HEK293 (cell line): ENCODE measurements around the gene PLEKHB1.

ENCODE experiments used
- CTCF ChIA-PET: fragments of 350-600 bp; formaldehyde crosslinking; extraction: SDS; loops from one replicate; lab custom pipeline; 2021; ENCODE audit warnings: antibody characterized with exemption; lab: Yijun Ruan, JAX
- POLR2A ChIA-PET: fragments of 300-600 bp; formaldehyde crosslinking; extraction: SDS; loops from one replicate; lab custom pipeline; 2020; ENCODE audit warnings: antibody characterized with exemption, inconsistent platforms; lab: Yijun Ruan, JAX
- H3K27ac ChIP-seq: fragments of 200-500 bp; sonication (Bioruptor generic); 2 replicates; pipeline ENCODE4 v1.5.1; 2014; ENCODE audit warnings: low read depth, low read length, control low read depth, inconsistent platforms; ENCODE audit errors: extremely low read depth
- H3K36me3 ChIP-seq, 2 experiments: fragments of 200-500 bp in 1 of 2; sonication (Bioruptor generic) in 1 of 2; 1 replicate in 1 of 2; 2 replicates in 1 of 2; pipeline ENCODE4 v1.5.1; 2014 to 2017; ENCODE audit warnings: inconsistent platforms in 2 of 2, low read length in 2 of 2; ENCODE audit not compliant: control insufficient read depth in 2 of 2, insufficient read depth in 1 of 2
- H3K4me1 ChIP-seq: fragments of 200-500 bp; sonication (Bioruptor generic); 2 replicates; pipeline ENCODE4 v1.5.1; 2014; ENCODE audit warnings: mild to moderate bottlenecking, low read length, inconsistent platforms; ENCODE audit not compliant: control insufficient read depth, insufficient read depth
- H3K4me3 ChIP-seq: 2 replicates; pipeline ENCODE4 v1.5.1; 2011; ENCODE audit warnings: low read depth, mild to moderate bottlenecking, control low read depth, low read length, moderate library complexity
- H3K9me3 ChIP-seq: fragments of 200-500 bp; sonication (Bioruptor generic); 2 replicates; pipeline ENCODE4 v1.5.1; 2014; ENCODE audit warnings: low read depth, low read length, inconsistent platforms; ENCODE audit not compliant: control insufficient read depth, insufficient read depth
- GLIS1 ChIP-seq: fragments of 450-650 bp; formaldehyde crosslinking; IDR thresholded peaks from 2 replicates; pipeline ENCODE4 v1.5.1; 2016; ENCODE audit warnings: missing biosample characterization, missing genetic modification characterization
- HIC1 ChIP-seq: fragments of 450-650 bp; formaldehyde crosslinking; IDR thresholded peaks from 2 replicates; pipeline ENCODE4 v1.5.1; 2016; ENCODE audit warnings: missing biosample characterization, missing genetic modification characterization
- PRDM1 ChIP-seq: fragments of 450-650 bp; formaldehyde crosslinking; IDR thresholded peaks from 2 replicates; pipeline ENCODE4; 2016; ENCODE audit warnings: missing biosample characterization, missing genetic modification characterization
- SP2 ChIP-seq: fragments of 450-650 bp; formaldehyde crosslinking; IDR thresholded peaks from 2 replicates; pipeline ENCODE4 v1.5.1; 2016; ENCODE audit warnings: missing biosample characterization, missing genetic modification characterization
- SP7 ChIP-seq: fragments of 450-650 bp; formaldehyde crosslinking; IDR thresholded peaks from 2 replicates; pipeline ENCODE4 v1.5.1; 2016; ENCODE audit warnings: missing biosample characterization, missing genetic modification characterization
- ZBTB49 ChIP-seq: fragments of 450-650 bp; formaldehyde crosslinking; IDR thresholded peaks from 2 replicates; pipeline ENCODE4 v1.5.1; 2016; ENCODE audit warnings: missing biosample characterization, missing genetic modification characterization, low read depth
- ZNF114 ChIP-seq: fragments of 450-650 bp; formaldehyde crosslinking; IDR thresholded peaks from 2 replicates; pipeline ENCODE4 v1.5.0; 2017; ENCODE audit warnings: missing biosample characterization, missing genetic modification characterization
- ZNF121 ChIP-seq: fragments of 450-650 bp; formaldehyde crosslinking; IDR thresholded peaks from 2 replicates; pipeline ENCODE4 v1.5.1; 2016; ENCODE audit warnings: missing biosample characterization, missing genetic modification characterization
- ZNF140 ChIP-seq: fragments of 450-650 bp; formaldehyde crosslinking; IDR thresholded peaks from 2 replicates; pipeline ENCODE4 v1.5.1; 2016; ENCODE audit warnings: missing biosample characterization, missing genetic modification characterization
- ZNF157 ChIP-seq: fragments of 450-650 bp; formaldehyde crosslinking; IDR thresholded peaks from 2 replicates; pipeline ENCODE4 v1.5.1; 2016; ENCODE audit warnings: missing biosample characterization, missing genetic modification characterization
- ZNF174 ChIP-seq: fragments of 450-650 bp; formaldehyde crosslinking; IDR thresholded peaks from 2 replicates; pipeline ENCODE4 v1.5.0; 2017; ENCODE audit warnings: missing biosample characterization, mild to moderate bottlenecking, missing genetic modification characterization
- ZNF19 ChIP-seq: fragments of 450-650 bp; formaldehyde crosslinking; IDR thresholded peaks from 2 replicates; pipeline ENCODE4; 2016; ENCODE audit warnings: missing biosample characterization, missing genetic modification characterization, low read depth
- ZNF223 ChIP-seq: fragments of 450-650 bp; formaldehyde crosslinking; IDR thresholded peaks from 2 replicates; pipeline ENCODE4 v1.5.1; 2016; ENCODE audit warnings: missing biosample characterization, missing genetic modification characterization
- ZNF335 ChIP-seq: fragments of 450-650 bp; formaldehyde crosslinking; conservative IDR thresholded peaks from 2 replicates; pipeline ENCODE4 v1.5.1; 2016; ENCODE audit warnings: missing biosample characterization, missing genetic modification characterization
- ZNF350 ChIP-seq: fragments of 450-650 bp; formaldehyde crosslinking; IDR thresholded peaks from 2 replicates; pipeline ENCODE4 v1.5.0; 2017; ENCODE audit warnings: missing biosample characterization, mild to moderate bottlenecking, missing genetic modification characterization
- ZNF37A ChIP-seq: fragments of 450-650 bp; IDR thresholded peaks from 2 replicates; pipeline ENCODE4 v1.5.1; 2018; ENCODE audit warnings: missing biosample characterization, missing genetic modification characterization
- ZNF416 ChIP-seq: fragments of 450-650 bp; formaldehyde crosslinking; IDR thresholded peaks from 2 replicates; pipeline ENCODE4 v1.5.1; 2016; ENCODE audit warnings: missing biosample characterization, missing genetic modification characterization
- ZNF560 ChIP-seq: fragments of 450-650 bp; formaldehyde crosslinking; IDR thresholded peaks from 2 replicates; pipeline ENCODE4 v1.5.1; 2017; ENCODE audit warnings: missing biosample characterization, missing genetic modification characterization, borderline replicate concordance
- ZNF580 ChIP-seq: fragments of 450-650 bp; formaldehyde crosslinking; IDR thresholded peaks from 2 replicates; pipeline ENCODE4 v1.5.1; 2016; ENCODE audit warnings: missing biosample characterization, missing genetic modification characterization
- ZNF776 ChIP-seq: fragments of 450-650 bp; formaldehyde crosslinking; IDR thresholded peaks from 2 replicates; pipeline ENCODE4 v1.5.0; 2017; ENCODE audit warnings: missing biosample characterization, missing genetic modification characterization, borderline replicate concordance
- ZSCAN30 ChIP-seq: fragments of 450-650 bp; IDR thresholded peaks from 2 replicates; pipeline ENCODE4 v1.5.1; 2018; ENCODE audit warnings: missing biosample characterization, mild to moderate bottlenecking, missing genetic modification characterization, moderate library complexity
- ZSCAN4 ChIP-seq: fragments of 450-650 bp; formaldehyde crosslinking; IDR thresholded peaks from 2 replicates; pipeline ENCODE4 v1.5.1; 2017; ENCODE audit warnings: missing biosample characterization, missing genetic modification characterization
- ZSCAN5A ChIP-seq: fragments of 450-650 bp; formaldehyde crosslinking; IDR thresholded peaks from 2 replicates; pipeline ENCODE4 v1.5.1; 2016; ENCODE audit warnings: missing biosample characterization, missing genetic modification characterization

The PLEKHB1 gene

GRCh38 chr11:73653996-73654395, 7.6 kb downstream of the PLEKHB1 start (continued):
- TF ChIP-seq HIC1 (tag by site-specific recombination) (no peak), ZNF223 (tag by site-specific recombination) (no peak), ZNF37A (tag by site-specific recombination) (no peak)

GRCh38 chr11:73654482-73655021, 8.2 kb downstream of the PLEKHB1 start:
- H3K36me3 ChIP-seq, result peaks cover 0 to 3% of the 10 kb centered on the region in 2 experiments; a peak in 1 of 3 replicates
- CTCF ChIA-PET, result interaction anchor here (1.1 kb wide), 1 partner anchor 190 kb away, joined by 4 read pairs; no protein-coding TSS in a partner anchor
- no peak for TF ChIP-seq SP2 (tag by site-specific recombination)
- no peaks in the 10 kb centered on the region for H3K4me1 ChIP-seq
- no peak overlapping the region for H3K4me3 ChIP-seq
- no peak overlapping the region for H3K27ac ChIP-seq
- H3K9me3 ChIP-seq, result no peaks in the 10 kb centered on the region
- POLR2A ChIA-PET, result no interaction called here

- H3K4me1 ChIP-seq, result no peaks in the 10 kb centered on the region
- no peaks in the 10 kb centered on the region for H3K9me3 ChIP-seq
- CTCF ChIA-PET, result no interaction called here
- H3K27ac ChIP-seq, result no peak overlapping the region
- POLR2A ChIA-PET, result no interaction called here
- TF ChIP-seq GLIS1 (no peak), ZNF560 (no peak), ZNF776 (tag by site-specific recombination) (no peak), ZBTB49 (tag by site-specific recombination) (no peak), ZNF157 (tag by site-specific recombination) (no peak), SP7 (tag by site-specific recombination) (no peak), ZNF121 (tag by site-specific recombination) (no peak)
- H3K4me3 ChIP-seq, result no peak overlapping the region
- peaks cover 0 to 3% of the 10 kb centered on the region in 2 experiments; a peak in 1 of 3 replicates for H3K36me3 ChIP-seq
Measured at GRCh38 chr11:73655686-73656085, 9.3 kb downstream of the PLEKHB1 start.

GRCh38 chr11:73656985-73657384, 10.6 kb downstream of the PLEKHB1 start:
- CTCF ChIA-PET, result interaction anchor here (0.9 to 1.0 kb wide), 2 partner anchors 31 kb away, joined by 3 to 4 read pairs; no protein-coding TSS in a partner anchor
- POLR2A ChIA-PET, result no interaction called here
- Histone ChIP-seq H3K27ac (no peak overlapping the region), H3K36me3 (peaks cover 0 to 3% of the 10 kb centered on the region in 2 experiments; a peak in 1 of 3 replicates), H3K9me3 (no peaks in the 10 kb centered on the region), H3K4me1 (no peaks in the 10 kb centered on the region), H3K4me3 (no peak overlapping the region)
- TF ChIP-seq ZNF350 (tag by site-specific recombination), result no peak
- no peak for TF ChIP-seq ZSCAN5A
- TF ChIP-seq ZNF335 (tag by site-specific recombination), result no peak
- no peak for TF ChIP-seq ZSCAN30 (tag by site-specific recombination)
- no peak for TF ChIP-seq PRDM1 (tag by site-specific recombination)
- no peak for TF ChIP-seq ZNF19 (tag by site-specific recombination)
- TF ChIP-seq ZNF114 (tag by site-specific recombination), result no peak
- TF ChIP-seq ZNF416 (tag by site-specific recombination), result no peak
- no peak for TF ChIP-seq ZNF580 (tag by site-specific recombination)
- TF ChIP-seq ZNF174 (tag by site-specific recombination), result no peak
- no peak for TF ChIP-seq ZNF140 (tag by site-specific recombination)
- no peak for TF ChIP-seq ZSCAN4
